OCI-LY3 (cell line): ENCODE results near the gene TTC4.

Source experiments
- H2AFZ ChIP-seq: fragments of 200-600, 300-600 bp; shearing (Covaris generic); 2 replicates; pipeline ENCODE4 v1.6.0; 2014; ENCODE audit warnings: antibody characterized with exemption, low read depth, low read length
- H3K27ac ChIP-seq: fragments of 200-600, 300-600 bp; sonication (generic); 2 replicates; pipeline ENCODE4 v1.5.1; 2014; ENCODE audit warnings: mild to moderate bottlenecking, low read length, moderate library complexity, mixed read lengths
- H3K27me3 ChIP-seq: fragments of 200-600, 300-600 bp; sonication (generic); 2 replicates; pipeline ENCODE4 v1.6.1; 2014; ENCODE audit warnings: low read depth, low read length, mixed read lengths
- H3K36me3 ChIP-seq: fragments of 200-600, 300-600 bp; sonication (generic); replicated peaks from 2 replicates; pipeline ENCODE3; 2014; ENCODE audit warnings: low read depth, low read length, mixed read lengths
- H3K4me1 ChIP-seq: fragments of 300-600, 200-600 bp; sonication (generic); 2 replicates; pipeline ENCODE4 v1.6.1; 2014; ENCODE audit warnings: low read length, mixed read lengths
- H3K4me2 ChIP-seq: fragments of 200-600, 300-600 bp; sonication (generic); 2 replicates; pipeline ENCODE4 v1.6.1; 2014; ENCODE audit warnings: low read length, mixed read lengths
- H3K4me3 ChIP-seq: fragments of 300-600, 200-600 bp; sonication (generic); 2 replicates; pipeline ENCODE4 v1.5.1; 2014; ENCODE audit warnings: antibody characterized with exemption, mild to moderate bottlenecking, low read length, moderate library complexity
- H3K79me2 ChIP-seq: fragments of 300-600, 200-600 bp; shearing (Covaris generic); 2 replicates; pipeline ENCODE4 v1.6.1; 2014; ENCODE audit warnings: mild to moderate bottlenecking, low read length, mixed read lengths
- H3K9ac ChIP-seq: fragments of 300-600, 200-600 bp; shearing (Covaris generic); 2 replicates; pipeline ENCODE4 v1.6.0; 2014; ENCODE audit warnings: mild to moderate bottlenecking, low read length, moderate library complexity
- H3K9me3 ChIP-seq: fragments of 200-600, 300-600 bp; shearing (Covaris generic); 2 replicates; pipeline ENCODE4 v1.6.1; 2014; ENCODE audit warnings: low read length, mixed read lengths; ENCODE audit not compliant: insufficient read depth
- H4K20me1 ChIP-seq: fragments of 200-600, 300-600 bp; sonication (generic); 2 replicates; pipeline ENCODE4 v1.6.1; 2016; ENCODE audit warnings: low read length, mixed read lengths; ENCODE audit not compliant: insufficient read depth
- CTCF ChIP-seq: fragments of 200-600, 300-600 bp; sonication (generic); IDR thresholded peaks from 2 replicates; pipeline ENCODE4 v1.5.1; 2014; ENCODE audit warnings: antibody characterized with exemption, low read length, low read depth
- EZH2phosphoT487 ChIP-seq: fragments of 200-600 bp; shearing (Covaris generic); IDR thresholded peaks from 2 replicates; pipeline ENCODE4 v1.6.1; 2018; ENCODE audit warnings: antibody characterized with exemption, mixed run types, low read depth

Gene TTC4

GRCh38 chr1:54681358-54681757 is 34.3 kb upstream of the TTC4 start:
- H3K4me1 ChIP-seq: no peaks in the 10 kb centered on the region
- no peak overlapping the region for H3K9ac ChIP-seq
- H3K4me3 ChIP-seq: no peak overlapping the region
- no peak overlapping the region for H2AFZ ChIP-seq
- H3K36me3 ChIP-seq: no peaks in the 10 kb centered on the region
- H3K27ac ChIP-seq: no peak overlapping the region
- no peaks in the 10 kb centered on the region for H3K9me3 ChIP-seq
- no peaks in the 10 kb centered on the region for H4K20me1 ChIP-seq
- H3K4me2 ChIP-seq: no peak overlapping the region
- H3K27me3 ChIP-seq: peaks cover 8% of the 10 kb centered on the region; the same call in 1 of the 2 replicates
- TF ChIP-seq CTCF (no peak), EZH2phosphoT487 (no peak)
- no peaks in the 10 kb centered on the region for H3K79me2 ChIP-seq

- Histone ChIP-seq H3K79me2 (no peaks in the 10 kb centered on the region), H3K4me3 (no peak overlapping the region), H3K27ac (no peak overlapping the region), H2AFZ (no peak overlapping the region), H3K27me3 (no peaks in the 10 kb centered on the region), H3K9me3 (no peaks in the 10 kb centered on the region), H3K4me2 (no peak overlapping the region), H3K9ac (no peak overlapping the region), H4K20me1 (no peaks in the 10 kb centered on the region), H3K4me1 (no peaks in the 10 kb centered on the region), H3K36me3 (no peaks in the 10 kb centered on the region)
- TF ChIP-seq CTCF: no peak
- TF ChIP-seq EZH2phosphoT487: no peak
Measured at GRCh38 chr1:54683453-54683852, 32.2 kb upstream of the TTC4 start.

- Histone ChIP-seq H3K79me2 (no peaks in the 10 kb centered on the region), H3K9ac (no peak overlapping the region), H3K4me3 (no peak overlapping the region), H3K9me3 (no peaks in the 10 kb centered on the region), H3K4me1 (no peaks in the 10 kb centered on the region), H4K20me1 (no peaks in the 10 kb centered on the region), H3K4me2 (no peak overlapping the region), H2AFZ (no peak overlapping the region), H3K36me3 (no peaks in the 10 kb centered on the region), H3K27me3 (no peaks in the 10 kb centered on the region), H3K27ac (no peak overlapping the region)
- TF ChIP-seq EZH2phosphoT487 (no peak), CTCF (no peak)
Measured at GRCh38 chr1:54685335-54685905, 30.2 kb upstream of the TTC4 start.

GRCh38 chr1:54686155-54686554 is 29.5 kb upstream of the TTC4 start:
- H3K36me3 ChIP-seq: no peaks in the 10 kb centered on the region
- TF ChIP-seq CTCF (no peak), EZH2phosphoT487 (no peak)
- no peaks in the 10 kb centered on the region for H3K79me2 ChIP-seq
- no peaks in the 10 kb centered on the region for H4K20me1 ChIP-seq
- H3K9me3 ChIP-seq: no peaks in the 10 kb centered on the region
- no peaks in the 10 kb centered on the region for H3K4me1 ChIP-seq
- no peak overlapping the region for H3K27ac ChIP-seq
- no peak overlapping the region for H3K9ac ChIP-seq
- H3K4me2 ChIP-seq: no peak overlapping the region
- no peak overlapping the region for H2AFZ ChIP-seq
- H3K27me3 ChIP-seq: no peaks in the 10 kb centered on the region
- no peak overlapping the region for H3K4me3 ChIP-seq
